Suppressor macrophage treated with lipopolysaccharide for 4 hours (primary cell): ENCODE results near the gene UNCX.

Experiments
- DNase-seq: peaks from one replicate; pipeline ENCODE4 v3.0.0-alpha.2; 2020

The UNCX gene

GRCh38 chr7:1281068-1281467, 48.4 kb downstream of the UNCX start:
- DNase-seq = no peak

- DNase-seq = no peak
Observed at GRCh38 chr7:1282679-1283078, 50.0 kb downstream of the UNCX start.

GRCh38 chr7:1283337-1283736, 50.7 kb downstream of the UNCX start:
- DNase-seq = no peak

GRCh38 chr7:1283941-1284742, 51.5 kb downstream of the UNCX start:
- DNase-seq = no peak

- no peak for DNase-seq
Observed at GRCh38 chr7:1284743-1285458, 52.2 kb downstream of the UNCX start.

- no peak for DNase-seq
Observed at GRCh38 chr7:1285556-1286301, 53.1 kb downstream of the UNCX start.
